KBM-7 (cell line): ENCODE measurements around the gene ENPP3.

Experiments
- DNase-seq: peaks from one replicate; pipeline ENCODE4 v3.0.0-alpha.2; 2015
- in situ Hi-C: fragments of 300-500 bp; cut with MboI; formaldehyde crosslinking; loops from 2 replicates; pipeline ENCODE4 v1.14.3; 2020; ENCODE audit warnings: low sequenced_read_pairs, low pct_unique_long_range_greater_than_20kb, mixed read lengths

ENPP3 gene

GRCh38 chr6:131641554-131641953, 4.5 kb downstream of the ENPP3 start:
- in situ Hi-C loops = no loop called here
- DNase-seq = no peak

- no peak for DNase-seq
- in situ Hi-C loops = no loop called here
Measured at GRCh38 chr6:131642565-131642964, 5.5 kb downstream of the ENPP3 start.

- in situ Hi-C loops = no loop called here
- no peak for DNase-seq
Measured at GRCh38 chr6:131642987-131643611, 6.0 kb downstream of the ENPP3 start.

GRCh38 chr6:131643855-131644460, 6.9 kb downstream of the ENPP3 start:
- in situ Hi-C loops = no loop called here
- DNase-seq = no peak

GRCh38 chr6:131644921-131645320, 7.8 kb downstream of the ENPP3 start:
- no peak for DNase-seq
- in situ Hi-C loops = no loop called here

- in situ Hi-C loops = no loop called here
- DNase-seq = no peak
Measured at GRCh38 chr6:131645846-131646245, 8.7 kb downstream of the ENPP3 start.

- DNase-seq = no peak
- in situ Hi-C loops = no loop called here
Measured at GRCh38 chr6:131646249-131646670, 9.2 kb downstream of the ENPP3 start.

- in situ Hi-C loops = no loop called here
- DNase-seq = no peak
Measured at GRCh38 chr6:131651782-131652181, 14.7 kb downstream of the ENPP3 start.

GRCh38 chr6:131652472-131652871, 15.4 kb downstream of the ENPP3 start:
- in situ Hi-C loops = no loop called here
- no peak for DNase-seq

- DNase-seq = no peak
- in situ Hi-C loops = no loop called here
Measured at GRCh38 chr6:131654326-131654725, 17.2 kb downstream of the ENPP3 start.

GRCh38 chr6:131655387-131655786, 18.3 kb downstream of the ENPP3 start:
- in situ Hi-C loops = no loop called here
- no peak for DNase-seq

GRCh38 chr6:131655951-131656350, 18.8 kb downstream of the ENPP3 start:
- DNase-seq = no peak
- in situ Hi-C loops = no loop called here

- in situ Hi-C loops = no loop called here
Measured at GRCh38 chr6:131656667-131657066, 19.6 kb downstream of the ENPP3 start.

GRCh38 chr6:131657222-131657621, 20.1 kb downstream of the ENPP3 start:
- no peak for DNase-seq
- in situ Hi-C loops = no loop called here

More at GRCh38 chr6:131656667-131657066, 19.6 kb downstream of the ENPP3 start:
- DNase-seq = no peak

- no peak for DNase-seq
- in situ Hi-C loops = no loop called here
Measured at GRCh38 chr6:131657630-131658111, 20.6 kb downstream of the ENPP3 start.

- no peak for DNase-seq
- in situ Hi-C loops = no loop called here
Measured at GRCh38 chr6:131658287-131658686, 21.2 kb downstream of the ENPP3 start.

- in situ Hi-C loops = no loop called here
- no peak for DNase-seq
Measured at GRCh38 chr6:131660195-131660594, 23.1 kb downstream of the ENPP3 start.

GRCh38 chr6:131663578-131664165, 26.6 kb downstream of the ENPP3 start:
- DNase-seq = no peak
- in situ Hi-C loops = no loop called here

- in situ Hi-C loops = no loop called here
Measured at GRCh38 chr6:131669891-131670290, 32.8 kb downstream of the ENPP3 start.

GRCh38 chr6:131673184-131673583, 36.1 kb downstream of the ENPP3 start:
- in situ Hi-C loops = no loop called here
- no peak for DNase-seq

More at GRCh38 chr6:131669891-131670290, 32.8 kb downstream of the ENPP3 start:
- no peak for DNase-seq
